Psoas muscle (tissue), 8 donors: ENCODE data around the gene GET4. TPM values are rescaled to one million over a fixed set of nuclear protein-coding genes. Genes with fewer than 3 reads are reported as not detected.

Source experiments
- ATAC-seq, 4 donors: fragments of 200-7000 bp; cut with Tn5 transposase; one replicate each; pipeline ENCODE4 v1.9.1; 2020; ENCODE audit warnings: moderate library complexity in 3 of 4, mild to moderate bottlenecking in 2 of 4
- DNase-seq, 2 donors: peaks; one replicate each; pipeline ENCODE4 v3.0.0-alpha.2; 2020
- H3K27ac ChIP-seq: fragments of 200-600 bp; one replicate; pipeline ENCODE4 v1.8.0; 2022
- H3K27me3 ChIP-seq, 3 donors: fragments of 200-600 bp in 1 of 3; one replicate each; pipeline versions ENCODE4 v1.6.1 to v1.8.0; 2013 to 2022; ENCODE audit warnings: low read length in 2 of 3, mild to moderate bottlenecking in 2 of 3, moderate library complexity in 1 of 3; ENCODE audit not compliant: insufficient read depth in 3 of 3
- H3K36me3 ChIP-seq, 2 donors: fragments of 200-600 bp in 1 of 2; one replicate each; pipeline versions ENCODE4 v1.6.1 to v1.8.0; 2013 to 2022; ENCODE audit warnings: low read depth in 1 of 2, mild to moderate bottlenecking in 1 of 2, moderate library complexity in 1 of 2; ENCODE audit not compliant: insufficient read depth in 1 of 2
- H3K4me1 ChIP-seq: fragments of 200-600 bp; one replicate; pipeline ENCODE4 v1.8.0; 2022
- H3K4me3 ChIP-seq: fragments of 200-600 bp; one replicate; pipeline ENCODE4 v1.8.0; 2022; ENCODE audit warnings: mild to moderate bottlenecking
- H3K9me3 ChIP-seq: fragments of 200-600 bp; one replicate; pipeline ENCODE4 v1.8.0; 2022
- WGBS, 3 donors: extraction: QIAGEN DNeasy Blood & Tissue Kit; methylation state at CpG; one replicate each; pipeline versions ENCODE4 v1.1.6 to v1.1.7; 2013; 5-methylcytosine and 5-hydroxymethylcytosine counted together
- intact Hi-C, 2 donors: fragments of 100-400 bp; cut with DNase I; formaldehyde crosslinking; loops; one replicate each; pipeline versions ENCODE4 v1.11.0 to v1.14.2; 2022
- polyA plus RNA-seq, 3 donors: library from polyadenylated mRNA; stranded (reverse); fragments of 200-250 nt; gene quantifications; one replicate each; pipeline ENCODE4 v1.2.3, GENCODE V29; 2013
- total RNA-seq, 4 donors: library from RNA; stranded (reverse); fragmentation: NEBNext Ultra II Directional in 2 of 4; extraction: Animal tissue kit (Norgen Biotek cat#: 25700) in 2 of 4; gene quantifications; one replicate each; pipeline versions ENCODE4 v1.2.1 to v1.2.4, GENCODE V29; 2021 to 2023
- TF ChIP-seq, protein P1 (sequence below): fragments of 200-600 bp; IDR thresholded peaks from one replicate; pipeline ENCODE4 v1.8.0; 2022; ENCODE audit warnings: antibody characterized with exemption
- donor health status: healthy with polysubstance abuse.
- donor health status: DM: no; HTN: no; CAD: no; lungs with moderate emphysema.
- donor health status: Bipolar disorder and iron deficiency.
- donor health status: healthy.
- donor health status: DM: yes; HTN: yes; CAD: no.
- donor health status: DM: no; HTN: no; CAD: no.
- donor health status: DM: no; HTN: no; CAD: no.
- donor health status: DM: yes; HTN: yes; CAD: no.

Gene GET4
- total and polyA plus RNA-seq, 7 donors: 27.3 to 51.1 (median 36.8) TPM

DNA sequence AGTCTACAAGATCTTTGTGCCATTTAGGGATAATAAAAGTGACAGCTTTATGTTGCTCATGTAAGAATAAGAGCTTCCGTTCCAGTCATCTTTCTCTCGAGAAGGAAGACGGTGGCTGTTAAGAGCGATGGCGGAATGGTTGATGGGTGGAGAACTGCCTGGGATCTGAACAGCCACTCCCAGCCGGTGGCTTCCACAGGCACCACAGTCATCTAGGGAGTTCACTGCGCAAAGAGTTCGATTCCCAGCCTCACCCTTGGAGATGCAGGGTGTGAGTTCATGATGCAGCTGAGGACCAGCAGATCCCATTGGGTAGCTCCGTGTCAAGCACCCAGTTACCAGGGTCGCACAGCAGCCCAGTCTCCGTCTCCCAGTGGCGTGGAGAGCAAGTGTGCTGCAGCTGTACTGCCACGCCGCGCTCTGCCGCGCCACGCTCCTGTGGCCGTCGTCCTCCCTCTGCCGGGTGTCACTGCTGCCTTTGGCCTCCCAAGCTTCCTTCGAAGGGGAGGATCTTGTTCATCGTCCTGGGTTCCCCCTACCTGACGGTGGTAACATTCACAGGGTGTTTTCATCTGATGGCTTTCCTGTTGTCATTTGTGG, 36.3 kb upstream of the GET4 start:
- Histone ChIP-seq H3K9me3 (no peaks in the 10 kb centered on the region), H3K4me3 (no peak overlapping the region), H3K36me3 (peaks cover 0 to 67% of the 10 kb centered on the region in 2 donors), H3K27me3 (no peaks in the 10 kb centered on the region), H3K4me1 (peaks cover 39% of the 10 kb centered on the region), H3K27ac (no peak overlapping the region)
- intact Hi-C loops: no loop called here
- WGBS, 3 donors: 90 to 91% (median 90%) methylated on average over 24 of the region's 24 CpGs
- ATAC-seq (no peak), DNase-seq (no peak)
- TF ChIP-seq, protein P1, sequence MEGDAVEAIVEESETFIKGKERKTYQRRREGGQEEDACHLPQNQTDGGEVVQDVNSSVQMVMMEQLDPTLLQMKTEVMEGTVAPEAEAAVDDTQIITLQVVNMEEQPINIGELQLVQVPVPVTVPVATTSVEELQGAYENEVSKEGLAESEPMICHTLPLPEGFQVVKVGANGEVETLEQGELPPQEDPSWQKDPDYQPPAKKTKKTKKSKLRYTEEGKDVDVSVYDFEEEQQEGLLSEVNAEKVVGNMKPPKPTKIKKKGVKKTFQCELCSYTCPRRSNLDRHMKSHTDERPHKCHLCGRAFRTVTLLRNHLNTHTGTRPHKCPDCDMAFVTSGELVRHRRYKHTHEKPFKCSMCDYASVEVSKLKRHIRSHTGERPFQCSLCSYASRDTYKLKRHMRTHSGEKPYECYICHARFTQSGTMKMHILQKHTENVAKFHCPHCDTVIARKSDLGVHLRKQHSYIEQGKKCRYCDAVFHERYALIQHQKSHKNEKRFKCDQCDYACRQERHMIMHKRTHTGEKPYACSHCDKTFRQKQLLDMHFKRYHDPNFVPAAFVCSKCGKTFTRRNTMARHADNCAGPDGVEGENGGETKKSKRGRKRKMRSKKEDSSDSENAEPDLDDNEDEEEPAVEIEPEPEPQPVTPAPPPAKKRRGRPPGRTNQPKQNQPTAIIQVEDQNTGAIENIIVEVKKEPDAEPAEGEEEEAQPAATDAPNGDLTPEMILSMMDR: no peak

DNA sequence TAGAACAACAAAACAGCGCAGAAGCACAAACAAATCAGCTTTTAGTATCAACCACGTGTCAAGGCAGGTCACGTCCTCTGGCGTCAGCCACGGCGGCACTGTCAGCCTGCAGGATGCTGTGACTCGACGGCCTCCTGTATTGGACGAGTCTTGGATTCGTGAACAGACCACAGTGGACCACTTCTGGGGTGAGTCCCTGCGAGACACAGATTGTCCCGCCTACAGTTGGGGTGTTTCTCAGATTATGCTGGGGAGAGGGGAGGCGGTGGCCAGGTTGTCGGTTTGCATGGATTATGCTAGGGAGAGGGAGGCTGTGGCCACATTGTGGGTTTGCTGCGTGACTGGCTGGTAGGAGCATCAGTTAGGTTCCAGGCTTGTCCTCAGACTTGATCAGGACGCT, 34.4 kb upstream of the GET4 start:
- TF ChIP-seq, protein P1: no peak

DNA sequence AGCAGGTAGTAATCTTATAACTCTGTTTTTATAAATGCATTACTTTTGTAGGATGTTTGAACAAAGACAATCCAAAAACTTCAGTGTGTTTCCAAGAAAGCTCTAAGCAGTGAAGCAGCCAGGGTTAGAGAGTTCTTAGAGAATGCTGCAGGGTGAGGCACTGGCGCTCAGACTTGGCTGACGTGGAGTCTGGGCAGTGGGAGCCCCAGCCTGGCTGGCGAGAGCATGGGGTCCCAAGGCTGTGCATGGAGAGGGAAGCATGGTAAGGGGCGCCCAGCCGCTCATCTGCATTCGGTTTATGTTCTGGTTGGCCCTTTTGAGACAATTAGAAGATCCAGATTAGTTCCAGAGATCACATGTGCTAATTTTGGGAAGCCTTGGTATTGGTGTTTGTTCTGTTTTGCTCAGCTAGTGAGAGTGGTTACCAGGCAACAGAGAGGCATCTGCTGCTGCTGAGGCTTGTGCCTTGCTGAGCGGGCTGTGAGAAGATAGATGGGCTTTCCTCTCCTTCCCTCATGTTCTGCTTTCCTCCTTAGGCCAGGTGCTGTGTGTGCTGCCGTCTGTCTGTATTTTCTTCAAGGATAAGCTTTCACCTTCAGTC, 33.8 kb upstream of the GET4 start:
- Histone ChIP-seq H3K9me3 (no peaks in the 10 kb centered on the region), H3K27me3 (no peaks in the 10 kb centered on the region), H3K4me1 (peaks cover 14% of the 10 kb centered on the region), H3K4me3 (no peak overlapping the region), H3K27ac (no peak overlapping the region), H3K36me3 (peaks cover 0 to 80% of the 10 kb centered on the region in 2 donors)
- 51 to 63% (median 57%) methylated on average over 8 of the region's 8 CpGs for WGBS, 3 donors
- ATAC-seq: no peak
- TF ChIP-seq, protein P1: no peak
- DNase-seq: no peak
- intact Hi-C loops: no loop called here

More for the DNA sequence above, 34.4 kb upstream of the GET4 start:
- intact Hi-C loops: no loop called here
- Histone ChIP-seq H3K4me1 (peaks cover 20% of the 10 kb centered on the region), H3K27ac (no peak overlapping the region), H3K9me3 (no peaks in the 10 kb centered on the region), H3K36me3 (peaks cover 0 to 80% of the 10 kb centered on the region in 2 donors), H3K27me3 (no peaks in the 10 kb centered on the region), H3K4me3 (no peak overlapping the region)
- 81 to 88% (median 87%) methylated on average over 16 of the region's 16 CpGs for WGBS, 3 donors
- DNase-seq (no peak), ATAC-seq (no peak)

DNA sequence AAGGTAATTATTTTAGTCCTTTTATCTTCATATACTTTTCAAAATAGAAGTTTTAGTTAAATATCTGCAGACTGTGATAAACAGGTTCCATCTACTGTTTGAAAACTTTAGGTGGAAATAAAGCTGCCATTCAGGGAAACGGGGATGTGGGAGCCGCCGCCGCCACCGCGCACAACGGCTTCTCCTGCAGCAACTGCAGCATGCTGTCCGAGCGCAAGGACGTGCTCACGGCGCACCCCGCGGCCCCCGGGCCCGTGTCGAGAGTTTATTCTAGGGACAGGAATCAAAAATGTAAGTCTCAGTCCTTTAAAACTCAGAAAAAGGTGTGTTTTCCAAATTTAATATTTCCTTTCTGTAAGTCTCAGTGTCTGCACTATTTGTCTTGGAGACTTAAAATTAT, 33.1 kb upstream of the GET4 start:
- no peak for DNase-seq
- peaks cover 7% of the 10 kb centered on the region for H3K4me1 ChIP-seq
- TF ChIP-seq, protein P1: no peak
- WGBS, 3 donors: 93 to 95% (median 94%) methylated on average over 17 of the region's 17 CpGs
- H3K27ac ChIP-seq: no peak overlapping the region
- intact Hi-C loops: no loop called here
- ATAC-seq: no peak
- peaks cover 0 to 73% of the 10 kb centered on the region in 2 donors for H3K36me3 ChIP-seq
- no peaks in the 10 kb centered on the region for H3K9me3 ChIP-seq
- no peaks in the 10 kb centered on the region for H3K27me3 ChIP-seq
- H3K4me3 ChIP-seq: no peak overlapping the region
